Psoas muscle (tissue), 8 donors: ENCODE results near the gene FZD2. TPM values are rescaled to one million over a fixed set of nuclear protein-coding genes. Genes with fewer than 3 reads are reported as not detected.

Experiments
- ATAC-seq, 4 donors: fragments of 200-7000 bp; cut with Tn5 transposase; one replicate each; pipeline ENCODE4 v1.9.1; 2020; ENCODE audit warnings: moderate library complexity in 3 of 4, mild to moderate bottlenecking in 2 of 4
- DNase-seq, 2 donors: peaks; one replicate each; pipeline ENCODE4 v3.0.0-alpha.2; 2020
- H3K27ac ChIP-seq: fragments of 200-600 bp; one replicate; pipeline ENCODE4 v1.8.0; 2022
- H3K27me3 ChIP-seq, 3 donors: fragments of 200-600 bp in 1 of 3; one replicate each; pipeline versions ENCODE4 v1.6.1 to v1.8.0; 2013 to 2022; ENCODE audit warnings: low read length in 2 of 3, mild to moderate bottlenecking in 2 of 3, moderate library complexity in 1 of 3; ENCODE audit not compliant: insufficient read depth in 3 of 3
- H3K36me3 ChIP-seq, 2 donors: fragments of 200-600 bp in 1 of 2; one replicate each; pipeline versions ENCODE4 v1.6.1 to v1.8.0; 2013 to 2022; ENCODE audit warnings: low read depth in 1 of 2, mild to moderate bottlenecking in 1 of 2, moderate library complexity in 1 of 2; ENCODE audit not compliant: insufficient read depth in 1 of 2
- H3K4me1 ChIP-seq: fragments of 200-600 bp; one replicate; pipeline ENCODE4 v1.8.0; 2022
- H3K4me3 ChIP-seq: fragments of 200-600 bp; one replicate; pipeline ENCODE4 v1.8.0; 2022; ENCODE audit warnings: mild to moderate bottlenecking
- H3K9me3 ChIP-seq: fragments of 200-600 bp; one replicate; pipeline ENCODE4 v1.8.0; 2022
- CTCF ChIP-seq: fragments of 200-600 bp; IDR thresholded peaks from one replicate; pipeline ENCODE4 v1.8.0; 2022; ENCODE audit warnings: antibody characterized with exemption
- WGBS, 3 donors: extraction: QIAGEN DNeasy Blood & Tissue Kit; methylation state at CpG; one replicate each; pipeline versions ENCODE4 v1.1.6 to v1.1.7; 2013; 5-methylcytosine and 5-hydroxymethylcytosine counted together
- intact Hi-C, 2 donors: fragments of 100-400 bp; cut with DNase I; formaldehyde crosslinking; loops; one replicate each; pipeline versions ENCODE4 v1.11.0 to v1.14.2; 2022
- polyA plus RNA-seq, 3 donors: library from polyadenylated mRNA; stranded (reverse); fragments of 200-250 nt; gene quantifications; one replicate each; pipeline ENCODE4 v1.2.3, GENCODE V29; 2013
- total RNA-seq, 4 donors: library from RNA; stranded (reverse); fragmentation: NEBNext Ultra II Directional in 2 of 4; extraction: Animal tissue kit (Norgen Biotek cat#: 25700) in 2 of 4; gene quantifications; one replicate each; pipeline versions ENCODE4 v1.2.1 to v1.2.4, GENCODE V29; 2021 to 2023
- donor health status: healthy with polysubstance abuse.
- donor health status: DM: no; HTN: no; CAD: no; lungs with moderate emphysema.
- donor health status: Bipolar disorder and iron deficiency.
- donor health status: healthy.
- donor health status: DM: yes; HTN: yes; CAD: no.
- donor health status: DM: no; HTN: no; CAD: no.
- donor health status: DM: no; HTN: no; CAD: no.
- donor health status: DM: yes; HTN: yes; CAD: no.

Gene FZD2
- total and polyA plus RNA-seq, 7 donors: 0.13 to 0.61 (median 0.32) TPM

DNA sequence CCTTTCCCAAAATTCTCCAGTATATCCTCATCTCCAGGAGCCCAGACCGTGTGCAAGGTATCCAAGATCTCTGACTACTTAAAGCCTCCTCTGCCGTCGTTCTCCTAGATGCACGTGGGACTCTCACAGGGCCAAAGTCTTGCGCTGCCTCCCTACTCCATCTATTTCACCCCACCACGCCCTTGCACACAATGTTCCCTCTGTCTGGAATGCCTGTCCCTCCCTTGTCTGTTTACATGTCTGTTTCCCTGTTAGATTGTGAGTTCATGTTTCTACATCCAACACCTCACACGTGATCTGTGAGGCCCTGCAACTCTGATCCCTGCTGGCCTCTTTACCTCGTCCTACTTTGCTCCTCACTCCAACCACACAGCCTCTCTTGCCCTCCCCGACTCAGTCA, 4.9 kb upstream of the FZD2 start:
- WGBS, 3 donors: 50 to 67% (median 61%) methylated on average over 9 of the region's 9 CpGs
- H3K9me3 ChIP-seq: no peaks in the 10 kb centered on the region
- no peak for TF ChIP-seq CTCF
- no peaks in the 10 kb centered on the region for H3K36me3 ChIP-seq
- no peak for DNase-seq
- H3K4me3 ChIP-seq: no peak overlapping the region
- ATAC-seq: peak in 1 of 4 donors; percentile 35
- intact Hi-C loops: no loop called here
- H3K27ac ChIP-seq: no peak overlapping the region
- no peaks in the 10 kb centered on the region for H3K4me1 ChIP-seq
- peaks cover 0 to 5% (median 1%) of the 10 kb centered on the region in 3 donors for H3K27me3 ChIP-seq

DNA sequence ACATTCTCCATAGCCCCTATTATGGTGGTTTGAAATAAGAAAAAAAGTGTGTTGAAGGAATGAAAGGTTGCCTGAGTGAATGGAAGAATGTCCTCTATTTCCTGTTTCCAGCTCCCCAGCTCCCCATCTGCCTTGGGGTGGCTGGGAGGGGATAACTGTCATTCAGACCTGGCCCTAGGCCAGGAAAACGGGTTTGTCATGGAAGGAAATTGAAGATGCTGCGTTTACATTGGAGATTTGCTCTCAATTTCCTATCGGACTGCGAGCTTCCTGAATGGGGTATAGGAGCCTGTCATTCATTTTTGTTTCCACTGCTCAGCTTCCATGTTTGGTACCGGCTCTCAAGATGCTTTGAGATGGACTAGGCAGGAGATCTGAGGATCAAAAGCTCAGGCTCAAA, 2.2 kb upstream of the FZD2 start:
- DNase-seq (no peak), ATAC-seq (no peak)
- Histone ChIP-seq H3K27me3 (peaks cover 0 to 27% (median 2%) of the 10 kb centered on the region in 3 donors), H3K9me3 (no peaks in the 10 kb centered on the region), H3K4me3 (no peak overlapping the region), H3K4me1 (no peaks in the 10 kb centered on the region), H3K36me3 (no peaks in the 10 kb centered on the region), H3K27ac (no peak overlapping the region)
- WGBS, 3 donors: 52 to 57% (median 53%) methylated on average over 5 of the region's 5 CpGs
- no peak for TF ChIP-seq CTCF
- intact Hi-C loops: no loop called here

DNA sequence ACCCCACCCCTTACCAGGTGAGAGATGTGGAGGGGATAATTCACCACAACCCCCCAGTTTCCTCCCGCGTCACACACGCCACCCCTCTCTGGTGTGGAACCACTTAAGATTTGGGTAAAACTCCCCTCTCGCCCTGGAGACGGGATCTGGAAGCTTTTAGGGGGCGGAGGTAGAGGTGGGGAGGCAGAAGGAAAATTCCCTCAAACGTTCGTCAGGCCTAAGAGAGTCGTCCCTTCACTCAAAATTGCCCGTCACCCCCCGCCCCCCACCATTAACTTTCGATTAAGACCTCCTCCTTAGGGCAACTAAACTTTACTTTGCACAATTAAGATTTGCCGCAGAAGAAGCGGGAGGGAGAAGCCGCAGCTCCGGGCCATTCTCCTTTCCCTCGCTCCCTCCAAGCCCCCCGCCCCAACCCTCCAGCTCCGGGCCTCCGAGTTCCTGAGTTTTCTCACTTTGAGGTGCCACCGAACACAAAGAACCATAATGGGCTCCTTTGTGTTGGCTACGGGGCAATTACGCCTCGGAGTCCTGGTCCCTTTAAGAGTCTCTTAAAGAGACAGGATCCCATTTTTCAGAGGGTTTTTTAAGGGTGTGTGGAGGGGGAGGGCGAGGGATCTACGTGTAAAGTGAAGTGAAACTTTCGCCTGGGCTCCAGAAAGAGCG, 985 bp upstream of the FZD2 start:
- no peak for TF ChIP-seq CTCF
- intact Hi-C loops: no loop called here
- DNase-seq (no peak), ATAC-seq (peak in 3 of 4 donors; percentile 69 to 87 (median 79))
- H3K36me3 ChIP-seq: no peaks in the 10 kb centered on the region
- 2 to 4% (median 3%) methylated on average over 27 to 28 of the region's 28 CpGs for WGBS, 3 donors
- peak overlapping the region; percentile 73 for H3K4me3 ChIP-seq
- H3K27me3 ChIP-seq: peaks cover 0 to 37% (median 2%) of the 10 kb centered on the region in 3 donors
- no peaks in the 10 kb centered on the region for H3K4me1 ChIP-seq
- no peaks in the 10 kb centered on the region for H3K9me3 ChIP-seq
- H3K27ac ChIP-seq: peak overlapping the region; percentile 1

DNA sequence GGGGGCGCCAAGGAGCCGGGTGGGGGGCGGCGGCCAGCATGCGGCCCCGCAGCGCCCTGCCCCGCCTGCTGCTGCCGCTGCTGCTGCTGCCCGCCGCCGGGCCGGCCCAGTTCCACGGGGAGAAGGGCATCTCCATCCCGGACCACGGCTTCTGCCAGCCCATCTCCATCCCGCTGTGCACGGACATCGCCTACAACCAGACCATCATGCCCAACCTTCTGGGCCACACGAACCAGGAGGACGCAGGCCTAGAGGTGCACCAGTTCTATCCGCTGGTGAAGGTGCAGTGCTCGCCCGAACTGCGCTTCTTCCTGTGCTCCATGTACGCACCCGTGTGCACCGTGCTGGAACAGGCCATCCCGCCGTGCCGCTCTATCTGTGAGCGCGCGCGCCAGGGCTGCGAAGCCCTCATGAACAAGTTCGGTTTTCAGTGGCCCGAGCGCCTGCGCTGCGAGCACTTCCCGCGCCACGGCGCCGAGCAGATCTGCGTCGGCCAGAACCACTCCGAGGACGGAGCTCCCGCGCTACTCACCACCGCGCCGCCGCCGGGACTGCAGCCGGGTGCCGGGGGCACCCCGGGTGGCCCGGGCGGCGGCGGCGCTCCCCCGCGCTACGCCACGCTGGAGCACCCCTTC, 484 bp downstream of the FZD2 start:
- Histone ChIP-seq H3K4me1 (no peaks in the 10 kb centered on the region), H3K27ac (no peak overlapping the region), H3K36me3 (no peaks in the 10 kb centered on the region), H3K27me3 (peaks cover 0 to 43% (median 2%) of the 10 kb centered on the region in 3 donors), H3K9me3 (no peaks in the 10 kb centered on the region), H3K4me3 (peak overlapping the region; percentile 73)
- peak; percentile 38 to 58 for DNase-seq
- ATAC-seq: peak in 2 of 4 donors; percentile 5 to 23
- TF ChIP-seq CTCF: no peak
- intact Hi-C loops: no loop called here
- WGBS, 3 donors: 1 to 3% (median 3%) methylated on average over 47 to 69 of the region's 69 CpGs
